ENCODE data around the gene EGFL7.

EGFL7 gene

DNA sequence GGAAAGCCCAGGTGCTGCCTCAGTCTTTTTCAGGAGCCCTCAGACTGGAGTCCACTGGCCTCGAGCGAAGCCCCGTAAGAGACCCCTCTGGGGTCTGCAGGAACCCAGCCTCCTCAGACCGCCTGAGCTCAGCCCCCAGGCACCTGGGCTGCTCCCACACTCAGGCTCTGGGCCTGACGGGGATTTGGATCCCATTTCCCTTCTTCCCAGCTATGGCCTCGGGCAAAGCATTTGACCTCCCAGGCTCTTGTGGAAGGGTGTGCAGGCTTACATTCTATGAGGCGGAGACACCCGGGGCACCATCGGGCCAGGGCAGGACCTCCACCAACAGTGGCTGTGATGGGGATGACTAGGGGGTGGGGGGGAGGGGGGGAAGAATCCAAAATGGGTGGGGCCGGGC is 20.0 kb downstream of the EGFL7 start:
- Histone ChIP-seq H3K27me3 (ENCODE audit: control insufficient read depth in 1 of 2, insufficient read depth in 1 of 2, low read length in 2 of 2) (no peaks in the 10 kb centered on the region), H4K91ac (ENCODE audit: low read length) (no peak overlapping the region), H3K36me3 (ENCODE audit: control insufficient read depth in 1 of 2, insufficient read depth in 2 of 2, low read depth in 1 of 2, low read length in 2 of 2) (peaks cover 0 to 27% of the 10 kb centered on the region in 2 experiments), H3K4me2 (ENCODE audit: low read length, poor library complexity, severe bottlenecking) (no peak overlapping the region), H2BK5ac (ENCODE audit: low read depth, low read length, poor library complexity, severe bottlenecking) (no peak overlapping the region), H3K23ac (ENCODE audit: low read length in 2 of 2) (no peak overlapping the region), H4K8ac (ENCODE audit: low read length) (no peak overlapping the region), H2AFZ (ENCODE audit: low read depth, low read length) (no peak overlapping the region), H3K4me1 (ENCODE audit: control insufficient read depth, insufficient read depth, low read depth, low read length) (peaks cover 37% of the 10 kb centered on the region), H3K27ac (ENCODE audit: low read length, poor library complexity, severe bottlenecking) (no peak overlapping the region), H3K9me3 (ENCODE audit: control insufficient read depth, low read length) (no peaks in the 10 kb centered on the region), H3K18ac (ENCODE audit: low read depth in 1 of 2, low read length in 2 of 2) (no peak overlapping the region), H2BK12ac (ENCODE audit: low read length in 2 of 2) (no peak overlapping the region), H3K4me3 (ENCODE audit: insufficient read depth in 1 of 2, low read depth in 1 of 2, low read length in 2 of 2) (no peak overlapping the region), H3K4ac (ENCODE audit: low read depth in 1 of 2, low read length in 2 of 2) (no peak overlapping the region), H3K14ac (ENCODE audit: low read length in 2 of 2) (no peak overlapping the region), H2BK15ac (ENCODE audit: low read depth, poor library complexity, severe bottlenecking) (no peak overlapping the region), H3K79me1 (replicated peaks; ENCODE audit: low read length, poor library complexity, severe bottlenecking) (peaks cover 62% of the 10 kb centered on the region), H2BK120ac (ENCODE audit: low read depth, low read length) (no peak overlapping the region), H3K9ac (ENCODE audit: low read length) (no peak overlapping the region), H2AK5ac (ENCODE audit: low read length, severe bottlenecking) (no peak overlapping the region)
- DNase-seq: no peak
- 88% methylated on average over 10 of the region's 10 CpGs for WGBS

DNA sequence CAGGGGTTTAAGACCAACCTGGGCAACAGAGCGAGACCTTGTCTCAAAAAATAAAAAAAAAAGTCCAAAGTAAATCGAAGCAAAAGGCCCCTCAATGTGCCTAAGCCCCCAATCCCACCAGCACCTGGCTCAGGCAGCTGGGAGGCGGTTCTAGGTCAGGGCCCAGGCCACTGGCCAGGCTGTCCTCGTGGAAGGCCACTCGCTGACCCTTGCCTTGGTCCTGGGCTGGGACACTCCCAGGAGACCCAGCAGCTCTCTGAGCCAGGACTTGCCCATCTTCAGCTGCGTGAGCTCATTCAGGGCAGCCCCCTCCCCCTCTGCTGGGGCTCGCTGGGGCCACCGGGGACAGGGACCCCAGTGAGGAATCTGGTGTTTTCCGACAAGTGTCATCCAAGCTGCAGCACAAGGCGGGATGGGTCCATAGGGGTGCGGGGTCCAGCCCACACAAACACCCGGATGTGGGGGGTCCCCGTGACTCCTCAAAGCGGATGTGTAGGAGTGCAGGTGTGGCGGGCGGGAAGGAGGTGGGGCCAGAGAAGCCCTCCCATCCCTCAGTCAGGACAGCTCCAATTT is 20.5 kb downstream of the EGFL7 start:
- Histone ChIP-seq H3K4ac (ENCODE audit: low read depth in 1 of 2, low read length in 2 of 2) (no peak overlapping the region), H2BK12ac (ENCODE audit: low read length in 2 of 2) (no peak overlapping the region), H3K9ac (ENCODE audit: low read length) (no peak overlapping the region), H4K8ac (ENCODE audit: low read length) (no peak overlapping the region), H3K14ac (ENCODE audit: low read length in 2 of 2) (no peak overlapping the region), H3K79me1 (replicated peaks; ENCODE audit: low read length, poor library complexity, severe bottlenecking) (peaks cover 58% of the 10 kb centered on the region), H2AK5ac (ENCODE audit: low read length, severe bottlenecking) (no peak overlapping the region), H2AFZ (ENCODE audit: low read depth, low read length) (no peak overlapping the region), H3K4me3 (ENCODE audit: insufficient read depth in 1 of 2, low read depth in 1 of 2, low read length in 2 of 2) (no peak overlapping the region), H3K27ac (ENCODE audit: low read length, poor library complexity, severe bottlenecking) (no peak overlapping the region), H3K4me2 (ENCODE audit: low read length, poor library complexity, severe bottlenecking) (no peak overlapping the region), H2BK15ac (ENCODE audit: low read depth, poor library complexity, severe bottlenecking) (no peak overlapping the region), H3K23ac (ENCODE audit: low read length in 2 of 2) (no peak overlapping the region), H3K9me3 (ENCODE audit: control insufficient read depth, low read length) (no peaks in the 10 kb centered on the region), H4K91ac (ENCODE audit: low read length) (no peak overlapping the region), H2BK120ac (ENCODE audit: low read depth, low read length) (no peak overlapping the region), H3K4me1 (ENCODE audit: control insufficient read depth, insufficient read depth, low read depth, low read length) (peaks cover 39% of the 10 kb centered on the region), H3K27me3 (ENCODE audit: control insufficient read depth in 1 of 2, insufficient read depth in 1 of 2, low read length in 2 of 2) (no peaks in the 10 kb centered on the region), H3K18ac (ENCODE audit: low read depth in 1 of 2, low read length in 2 of 2) (no peak overlapping the region), H3K36me3 (ENCODE audit: control insufficient read depth in 1 of 2, insufficient read depth in 2 of 2, low read depth in 1 of 2, low read length in 2 of 2) (peaks cover 0 to 27% of the 10 kb centered on the region in 2 experiments), H2BK5ac (ENCODE audit: low read depth, low read length, poor library complexity, severe bottlenecking) (no peak overlapping the region)
- no peak for DNase-seq
- whole genome bisulfite sequencing: 90% methylated on average over 16 of the region's 16 CpGs

DNA sequence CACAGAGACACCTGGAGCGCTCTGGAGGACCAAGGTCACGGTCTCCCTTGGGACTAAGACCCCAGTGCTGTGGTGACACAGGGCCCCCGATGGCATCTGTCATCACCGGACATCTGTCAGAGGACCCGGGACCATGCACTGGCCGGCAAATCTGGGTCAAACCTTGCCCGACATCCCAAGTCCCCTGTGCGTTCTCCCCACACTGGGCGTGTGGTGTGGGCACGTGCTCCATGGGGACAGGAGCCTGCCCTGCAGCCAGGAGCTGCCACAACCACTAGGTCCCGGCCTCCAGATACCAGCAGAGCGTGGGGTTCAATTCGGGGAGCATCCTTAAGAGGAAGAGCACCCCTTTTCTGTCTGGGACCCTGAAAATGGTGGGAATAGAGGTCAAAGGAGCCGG is 21.0 kb downstream of the EGFL7 start:
- Histone ChIP-seq H3K23ac (ENCODE audit: low read length in 2 of 2) (no peak overlapping the region), H3K36me3 (ENCODE audit: control insufficient read depth in 1 of 2, insufficient read depth in 2 of 2, low read depth in 1 of 2, low read length in 2 of 2) (peaks cover 0 to 27% of the 10 kb centered on the region in 2 experiments), H2AK5ac (ENCODE audit: low read length, severe bottlenecking) (no peak overlapping the region), H3K9ac (ENCODE audit: low read length) (no peak overlapping the region), H3K27ac (ENCODE audit: low read length, poor library complexity, severe bottlenecking) (no peak overlapping the region), H3K4me1 (ENCODE audit: control insufficient read depth, insufficient read depth, low read depth, low read length) (peaks cover 38% of the 10 kb centered on the region), H4K91ac (ENCODE audit: low read length) (no peak overlapping the region), H3K27me3 (ENCODE audit: control insufficient read depth in 1 of 2, insufficient read depth in 1 of 2, low read length in 2 of 2) (no peaks in the 10 kb centered on the region), H3K4me2 (ENCODE audit: low read length, poor library complexity, severe bottlenecking) (no peak overlapping the region), H3K4ac (ENCODE audit: low read depth in 1 of 2, low read length in 2 of 2) (no peak overlapping the region), H3K9me3 (ENCODE audit: control insufficient read depth, low read length) (no peaks in the 10 kb centered on the region), H2BK15ac (ENCODE audit: low read depth, poor library complexity, severe bottlenecking) (no peak overlapping the region), H2BK120ac (ENCODE audit: low read depth, low read length) (no peak overlapping the region), H2AFZ (ENCODE audit: low read depth, low read length) (no peak overlapping the region), H3K14ac (ENCODE audit: low read length in 2 of 2) (no peak overlapping the region), H3K18ac (ENCODE audit: low read depth in 1 of 2, low read length in 2 of 2) (no peak overlapping the region), H2BK12ac (ENCODE audit: low read length in 2 of 2) (no peak overlapping the region), H4K8ac (ENCODE audit: low read length) (no peak overlapping the region), H3K4me3 (ENCODE audit: insufficient read depth in 1 of 2, low read depth in 1 of 2, low read length in 2 of 2) (no peak overlapping the region), H2BK5ac (ENCODE audit: low read depth, low read length, poor library complexity, severe bottlenecking) (no peak overlapping the region), H3K79me1 (replicated peaks; ENCODE audit: low read length, poor library complexity, severe bottlenecking) (peaks cover 54% of the 10 kb centered on the region)
- WGBS: 94% methylated on average over 14 of the region's 14 CpGs
- DNase-seq: no peak

DNA sequence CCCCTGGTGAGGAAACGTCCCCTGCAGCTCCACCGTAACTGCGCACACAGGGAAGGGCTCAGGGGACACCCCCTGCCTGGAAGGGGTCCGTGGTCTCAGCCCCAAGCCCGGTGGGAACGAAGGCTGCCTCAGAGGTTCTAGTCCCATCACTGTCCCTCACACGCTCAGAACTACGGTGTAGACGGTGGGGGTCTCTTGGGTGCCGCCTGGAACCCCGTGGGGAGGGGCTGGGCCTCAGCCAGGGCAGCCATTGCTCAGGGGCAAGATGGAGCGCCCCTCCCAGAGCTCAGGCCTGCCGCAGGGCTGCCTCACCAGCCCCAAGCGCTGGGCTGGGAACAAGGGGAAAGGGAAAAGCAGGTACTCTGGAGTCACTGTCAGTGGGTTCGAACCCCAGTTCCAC is 21.6 kb downstream of the EGFL7 start:
- Histone ChIP-seq H3K27me3 (ENCODE audit: control insufficient read depth in 1 of 2, insufficient read depth in 1 of 2, low read length in 2 of 2) (no peaks in the 10 kb centered on the region), H3K4me2 (ENCODE audit: low read length, poor library complexity, severe bottlenecking) (no peak overlapping the region), H3K9ac (ENCODE audit: low read length) (no peak overlapping the region), H3K18ac (ENCODE audit: low read depth in 1 of 2, low read length in 2 of 2) (no peak overlapping the region), H2AFZ (ENCODE audit: low read depth, low read length) (no peak overlapping the region), H3K14ac (ENCODE audit: low read length in 2 of 2) (no peak overlapping the region), H2BK5ac (ENCODE audit: low read depth, low read length, poor library complexity, severe bottlenecking) (no peak overlapping the region), H3K9me3 (ENCODE audit: control insufficient read depth, low read length) (no peaks in the 10 kb centered on the region), H4K91ac (ENCODE audit: low read length) (no peak overlapping the region), H3K4me1 (ENCODE audit: control insufficient read depth, insufficient read depth, low read depth, low read length) (peaks cover 38% of the 10 kb centered on the region), H3K36me3 (ENCODE audit: control insufficient read depth in 1 of 2, insufficient read depth in 2 of 2, low read depth in 1 of 2, low read length in 2 of 2) (peaks cover 0 to 27% of the 10 kb centered on the region in 2 experiments), H2AK5ac (ENCODE audit: low read length, severe bottlenecking) (no peak overlapping the region), H3K4ac (ENCODE audit: low read depth in 1 of 2, low read length in 2 of 2) (no peak overlapping the region), H3K4me3 (ENCODE audit: insufficient read depth in 1 of 2, low read depth in 1 of 2, low read length in 2 of 2) (no peak overlapping the region), H4K8ac (ENCODE audit: low read length) (no peak overlapping the region), H2BK15ac (ENCODE audit: low read depth, poor library complexity, severe bottlenecking) (no peak overlapping the region), H2BK120ac (ENCODE audit: low read depth, low read length) (no peak overlapping the region), H3K27ac (ENCODE audit: low read length, poor library complexity, severe bottlenecking) (no peak overlapping the region), H3K23ac (ENCODE audit: low read length in 2 of 2) (no peak overlapping the region), H3K79me1 (replicated peaks; ENCODE audit: low read length, poor library complexity, severe bottlenecking) (peaks cover 51% of the 10 kb centered on the region), H2BK12ac (ENCODE audit: low read length in 2 of 2) (no peak overlapping the region)
- 96% methylated on average over 15 of the region's 15 CpGs for WGBS
- no peak for DNase-seq

All from mesenchymal stem cell (in vitro differentiated cells and primary cell).